Cardiac fibroblast (primary cell): ENCODE data around the gene EFCC1.

Experiments
- DNase-seq, 2 donors: peaks; one replicate each; pipeline versions ENCODE4 v3.0.0 to v3.0.0-alpha.2; 2010; ENCODE audit warnings: low read depth in 2 of 2
- H3K4me3 ChIP-seq, 2 donors: replicated peaks in 1 of 2; 1 replicate in 1 of 2; 2 replicates in 1 of 2; pipeline ENCODE4 v1.5.1; 2011; ENCODE audit warnings: low read depth in 2 of 2, low read length in 2 of 2, mild to moderate bottlenecking in 2 of 2, moderate library complexity in 1 of 2
- CTCF ChIP-seq: IDR thresholded peaks from one replicate; pipeline ENCODE4 v1.5.1; 2011; ENCODE audit warnings: low read depth, mild to moderate bottlenecking, low read length, inconsistent platforms

The EFCC1 gene

DNA sequence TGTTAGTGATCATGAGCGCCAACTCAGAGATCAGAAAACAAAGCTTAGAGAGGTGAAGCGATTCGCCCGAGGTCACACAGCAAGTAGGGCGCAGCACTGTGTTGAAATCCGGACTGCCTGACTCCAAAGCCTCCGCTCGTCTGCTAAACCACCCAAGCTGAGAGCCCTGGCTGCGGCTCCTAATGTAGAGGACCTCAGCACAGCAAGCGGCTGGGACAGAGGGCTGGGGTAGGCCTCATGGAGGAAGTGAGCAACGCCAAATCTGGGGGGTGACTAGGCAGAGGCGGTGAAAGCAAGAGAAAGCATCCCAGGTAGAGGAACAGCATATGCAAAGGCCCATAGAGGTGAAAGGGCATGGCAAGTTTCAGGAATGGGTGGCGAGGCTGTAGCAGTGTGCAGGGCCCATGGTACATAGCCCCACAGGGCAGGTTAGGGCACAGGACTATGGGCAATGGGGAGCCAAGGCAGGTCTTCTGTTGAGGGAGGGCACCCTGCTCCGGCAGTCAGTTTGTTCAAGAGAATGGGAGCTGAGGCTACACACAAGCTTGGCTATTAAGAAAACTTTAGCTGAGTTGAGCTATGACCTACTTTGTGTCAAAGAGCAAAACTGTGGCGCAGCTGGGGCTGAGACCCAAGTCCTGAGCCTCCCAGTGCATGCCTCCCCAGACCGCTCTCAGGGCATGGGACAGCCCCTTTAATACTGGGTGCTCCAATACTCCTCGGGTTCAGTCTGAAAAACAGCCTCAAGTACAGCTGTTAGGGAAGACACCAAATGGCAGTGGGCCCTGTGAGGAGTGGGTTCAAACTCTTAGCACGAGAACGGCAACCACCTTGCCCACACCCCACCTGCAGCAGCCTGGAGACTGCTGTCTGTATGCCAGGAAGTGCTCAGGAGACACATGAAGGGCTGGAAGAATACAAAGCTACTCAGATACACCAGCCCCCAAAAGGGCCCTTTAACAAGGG lies 6.2 kb upstream of the EFCC1 start:
- no peak overlapping the region for H3K4me3 ChIP-seq

DNA sequence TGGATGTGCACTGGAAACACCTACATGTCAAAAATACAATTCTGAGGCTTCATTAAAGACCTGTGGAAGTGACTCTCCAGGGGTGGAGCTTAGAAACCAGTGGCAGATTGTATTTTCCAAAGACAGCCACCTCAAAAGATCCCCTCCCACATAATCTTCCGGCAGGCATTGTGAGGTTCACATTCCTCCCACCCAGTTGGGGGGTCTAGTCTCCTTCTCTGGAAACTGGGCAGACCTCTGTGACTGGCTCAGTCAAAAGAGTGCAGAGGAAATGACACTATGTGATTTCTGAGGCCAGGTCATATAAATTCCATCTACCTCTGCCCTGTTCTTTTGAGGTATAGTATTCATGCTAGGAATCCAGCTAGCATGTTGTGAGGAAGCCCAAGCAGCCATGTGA lies 5.4 kb upstream of the EFCC1 start:
- TF ChIP-seq CTCF = no peak
- DNase-seq = no peak
- H3K4me3 ChIP-seq = no peak overlapping the region

More for the DNA sequence above, 6.2 kb upstream of the EFCC1 start:
- no peak for DNase-seq
- no peak for TF ChIP-seq CTCF

- no peak overlapping the region for H3K4me3 ChIP-seq
- DNase-seq = no peak
- TF ChIP-seq CTCF = no peak
Measured at GRCh38 chr3:128996200-128996599, 4.9 kb upstream of the EFCC1 start.

DNA sequence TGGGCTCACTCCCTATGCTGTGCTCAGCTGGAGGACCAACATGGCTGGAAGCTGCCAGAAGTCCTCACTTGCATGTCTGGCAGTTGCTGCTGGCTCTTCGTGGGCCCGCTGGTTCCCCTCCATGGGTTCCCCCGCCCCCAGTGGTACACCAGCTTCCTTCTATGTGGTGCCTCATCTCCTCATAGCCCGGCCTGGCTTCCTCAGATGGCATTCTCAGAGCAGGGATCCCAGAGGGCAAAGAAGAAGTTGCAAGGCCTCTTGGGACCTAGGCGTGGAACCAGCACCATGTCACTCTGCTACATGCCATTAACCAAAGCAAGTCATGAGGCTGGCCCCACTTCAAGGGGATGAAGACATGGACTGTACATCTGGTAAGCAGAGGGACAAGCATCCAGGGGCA lies 4.4 kb upstream of the EFCC1 start:
- DNase-seq = no peak
- TF ChIP-seq CTCF = no peak
- no peak overlapping the region for H3K4me3 ChIP-seq

DNA sequence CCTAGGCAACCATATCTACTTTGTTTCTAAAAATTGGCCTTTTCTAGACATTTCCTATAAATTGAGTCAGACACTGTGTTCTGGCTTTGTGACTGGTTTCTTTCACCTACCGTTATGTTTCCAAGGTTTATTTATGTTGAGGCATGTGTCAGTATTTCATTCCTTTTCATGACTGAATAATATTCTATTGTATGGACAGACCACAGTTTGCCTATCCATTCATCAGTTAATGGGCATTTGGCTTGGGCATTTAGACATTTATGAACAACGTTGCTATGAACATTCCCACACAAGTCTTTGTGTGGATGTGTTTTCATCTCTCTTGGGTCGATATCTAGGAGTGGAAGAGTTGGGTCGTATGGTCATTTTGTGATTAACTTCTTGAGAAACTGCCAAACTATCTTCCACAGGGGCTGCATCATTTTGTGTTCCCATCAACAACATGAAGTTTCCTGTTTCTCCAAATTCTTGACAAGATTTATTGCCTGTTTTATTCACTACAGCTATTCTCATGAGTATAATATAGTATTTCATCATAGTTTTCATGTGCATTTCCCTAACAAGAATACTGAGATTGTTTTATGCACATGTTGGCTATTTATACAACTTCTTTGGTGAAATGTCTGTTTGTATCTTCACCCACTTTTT lies 3.5 kb upstream of the EFCC1 start:
- no peak for DNase-seq
- no peak overlapping the region for H3K4me3 ChIP-seq
- TF ChIP-seq CTCF = no peak

DNA sequence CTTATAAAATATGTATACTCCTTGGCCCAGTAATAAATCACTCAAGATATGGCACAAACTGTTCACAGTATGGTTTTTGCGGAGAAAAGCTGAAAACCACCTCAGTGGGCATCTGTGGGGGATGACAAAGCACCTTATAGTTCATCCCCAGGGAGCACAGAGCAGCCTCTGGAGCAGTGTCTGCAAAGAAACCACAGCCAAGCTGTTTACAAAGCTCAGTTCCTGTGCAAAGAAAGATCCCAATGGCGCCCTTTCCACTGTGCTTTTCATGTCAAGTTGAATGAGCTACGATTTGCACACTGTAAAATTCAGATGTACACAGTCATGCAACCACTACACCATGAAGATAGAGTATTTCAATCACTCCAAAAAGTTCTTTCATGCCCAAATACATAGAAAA lies 2.5 kb upstream of the EFCC1 start:
- H3K4me3 ChIP-seq = no peak overlapping the region
- no peak for DNase-seq
- no peak for TF ChIP-seq CTCF
